HL-60 (cell line): Measurements from ENCODE around the gene L3MBTL3.

Source experiments
- DNase-seq, 2 experiments: peaks; one replicate each; pipeline ENCODE4 v3.0.0-alpha.2; 2010 to 2020; ENCODE audit warnings: low read depth in 1 of 2, low spot score in 1 of 2
- H3K27ac ChIP-seq: fragments of 250-450 bp; sonication (Bioruptor Pico); replicated peaks from 2 replicates; pipeline ENCODE4 v1.5.1; 2020; ENCODE audit warnings: mild to moderate bottlenecking, moderate library complexity
- H3K27me3 ChIP-seq: fragments of 250-450 bp; sonication (Bioruptor Pico); 2 replicates; pipeline ENCODE4 v1.5.1; 2021; ENCODE audit warnings: mild to moderate bottlenecking, moderate library complexity; ENCODE audit not compliant: insufficient read depth, poor library complexity, severe bottlenecking
- H3K4me3 ChIP-seq: replicated peaks from 2 replicates; pipeline ENCODE4 v1.5.1; 2011; ENCODE audit warnings: mild to moderate bottlenecking, control low read depth, low read length; ENCODE audit not compliant: insufficient read depth
- CTCF ChIP-seq: IDR thresholded peaks from one replicate; pipeline ENCODE4 v1.5.1; 2011; ENCODE audit warnings: low read length, control low read depth, inconsistent platforms; ENCODE audit not compliant: insufficient read depth
- GABPA ChIP-seq: IDR thresholded peaks from 2 replicates; pipeline ENCODE4 v1.6.1; 2012; ENCODE audit warnings: low read depth
- POLR2AphosphoS5 ChIP-seq: IDR thresholded peaks from 2 replicates; pipeline ENCODE4 v1.6.1; 2012; ENCODE audit warnings: low read depth
- REST ChIP-seq: IDR thresholded peaks from 2 replicates; pipeline ENCODE4 v1.6.1; 2012; ENCODE audit warnings: low read depth; ENCODE audit not compliant: insufficient replicate concordance
- SPI1 ChIP-seq: IDR thresholded peaks from 2 replicates; pipeline ENCODE4 v1.6.1; 2012; ENCODE audit warnings: low read depth, mild to moderate bottlenecking, borderline replicate concordance

Gene L3MBTL3

GRCh38 chr6:130156908-130157307 is 138.5 kb downstream of the L3MBTL3 start:
- H3K27ac ChIP-seq = no peak overlapping the region
- no peak for DNase-seq
- no peak overlapping the region for H3K4me3 ChIP-seq
- no peaks in the 10 kb centered on the region for H3K27me3 ChIP-seq
- TF ChIP-seq REST = no peak

- no peak for DNase-seq
- Histone ChIP-seq H3K4me3 (no peak overlapping the region), H3K27ac (no peak overlapping the region), H3K27me3 (no peaks in the 10 kb centered on the region)
- TF ChIP-seq REST (no peak), POLR2AphosphoS5 (no peak), GABPA (no peak), CTCF (no peak), SPI1 (no peak)
These were observed 139.7 kb downstream of the L3MBTL3 start for GRCh38 chr6:130158056-130158455.

- H3K4me3 ChIP-seq = no peak overlapping the region
- H3K27ac ChIP-seq = no peak overlapping the region
- no peak for TF ChIP-seq SPI1
- no peak for TF ChIP-seq REST
- no peak for TF ChIP-seq POLR2AphosphoS5
- TF ChIP-seq CTCF = no peak
- no peak for TF ChIP-seq GABPA
- DNase-seq = no peak
- H3K27me3 ChIP-seq = no peaks in the 10 kb centered on the region
These were observed 140.2 kb downstream of the L3MBTL3 start for GRCh38 chr6:130158548-130158947.

- DNase-seq = no peak
These were observed 141.6 kb downstream of the L3MBTL3 start for GRCh38 chr6:130159956-130160355.

More at GRCh38 chr6:130159956-130160355, 141.6 kb downstream of the L3MBTL3 start:
- Histone ChIP-seq H3K27me3 (no peaks in the 10 kb centered on the region), H3K4me3 (no peak overlapping the region), H3K27ac (no peak overlapping the region)
- no peak for TF ChIP-seq GABPA
- no peak for TF ChIP-seq CTCF
- TF ChIP-seq REST = no peak
- no peak for TF ChIP-seq POLR2AphosphoS5
- TF ChIP-seq SPI1 = no peak
